SU-DHL-6 (cell line): ENCODE results near the gene GNPTG.

Source experiments
- H2AFZ ChIP-seq: fragments of 200-600 bp; sonication (generic); 2 replicates; pipeline ENCODE4 v1.6.1; 2014; ENCODE audit warnings: low read depth, mild to moderate bottlenecking, moderate library complexity, mixed read lengths, antibody characterized with exemption, low read length; ENCODE audit not compliant: severe bottlenecking
- H3F3A ChIP-seq: fragments of 200-600 bp; shearing (Covaris generic); 2 replicates; pipeline ENCODE4 v1.6.0; 2016; ENCODE audit warnings: antibody characterized with exemption, mild to moderate bottlenecking; ENCODE audit not compliant: insufficient read depth
- H3K27ac ChIP-seq: fragments of 200-600 bp; sonication (generic); 2 replicates; pipeline ENCODE4 v1.5.1; 2016; ENCODE audit warnings: low read depth, mild to moderate bottlenecking, low read length, moderate library complexity, mixed read lengths
- H3K27me3 ChIP-seq: fragments of 200-600 bp; sonication (generic), shearing (Covaris generic); 2 replicates; pipeline ENCODE4 v1.6.0; 2014; ENCODE audit warnings: mild to moderate bottlenecking, low read length
- H3K36me3 ChIP-seq: fragments of 200-600 bp; sonication (generic); 2 replicates; pipeline ENCODE4 v1.6.1; 2014; ENCODE audit warnings: mild to moderate bottlenecking, low read length, mixed read lengths
- H3K4me2 ChIP-seq: fragments of 300-600, 200-600 bp; shearing (Covaris generic), sonication (generic); 2 replicates; pipeline ENCODE4 v1.6.0; 2014; ENCODE audit warnings: low read length, low read depth, mild to moderate bottlenecking; ENCODE audit not compliant: poor library complexity, severe bottlenecking
- H3K4me3 ChIP-seq: fragments of 200-600 bp; sonication (generic); 2 replicates; pipeline ENCODE4 v1.5.1; 2014; ENCODE audit warnings: antibody characterized with exemption, low read length, mild to moderate bottlenecking, mixed read lengths; ENCODE audit not compliant: insufficient read depth, poor library complexity, severe bottlenecking
- H3K79me2 ChIP-seq: fragments of 200-600 bp; sonication (generic); 2 replicates; pipeline ENCODE4 v1.6.1; 2014; ENCODE audit warnings: mild to moderate bottlenecking, low read length, moderate library complexity; ENCODE audit not compliant: insufficient read depth
- H3K9ac ChIP-seq: fragments of 200-600 bp; sonication (generic); 2 replicates; pipeline ENCODE4 v1.7.0; 2014; ENCODE audit warnings: mild to moderate bottlenecking, low read length
- H3K9me2 ChIP-seq: fragments of 200-600 bp; sonication (generic); replicated peaks from 2 replicates; pipeline ENCODE4 v1.6.1; 2014; ENCODE audit warnings: low read length; ENCODE audit not compliant: insufficient read depth
- H3K9me3 ChIP-seq: fragments of 200-600 bp; sonication (generic); 2 replicates; pipeline ENCODE4 v1.6.1; 2014; ENCODE audit warnings: low read length, mixed read lengths; ENCODE audit not compliant: insufficient read depth
- H4K20me1 ChIP-seq: fragments of 200-600 bp; sonication (generic); 2 replicates; pipeline ENCODE4 v1.6.1; 2014; ENCODE audit warnings: low read depth, mild to moderate bottlenecking, antibody characterized with exemption, low read length, moderate library complexity, mixed read lengths
- EZH2phosphoT487 ChIP-seq: fragments of 200-600 bp; sonication (generic), shearing (Covaris generic); conservative IDR thresholded peaks from 2 replicates; pipeline ENCODE4 v1.6.1; 2018; ENCODE audit warnings: mild to moderate bottlenecking, antibody characterized with exemption, low read length, moderate library complexity, mixed read lengths
- TF ChIP-seq, protein P1 (sequence below): fragments of 200-600 bp; sonication (generic); IDR thresholded peaks from one replicate; pipeline ENCODE4 v1.5.1; 2017; ENCODE audit warnings: antibody characterized with exemption, mild to moderate bottlenecking, low read length, moderate library complexity; ENCODE audit not compliant: insufficient read depth, poor library complexity, severe bottlenecking

GNPTG gene

DNA sequence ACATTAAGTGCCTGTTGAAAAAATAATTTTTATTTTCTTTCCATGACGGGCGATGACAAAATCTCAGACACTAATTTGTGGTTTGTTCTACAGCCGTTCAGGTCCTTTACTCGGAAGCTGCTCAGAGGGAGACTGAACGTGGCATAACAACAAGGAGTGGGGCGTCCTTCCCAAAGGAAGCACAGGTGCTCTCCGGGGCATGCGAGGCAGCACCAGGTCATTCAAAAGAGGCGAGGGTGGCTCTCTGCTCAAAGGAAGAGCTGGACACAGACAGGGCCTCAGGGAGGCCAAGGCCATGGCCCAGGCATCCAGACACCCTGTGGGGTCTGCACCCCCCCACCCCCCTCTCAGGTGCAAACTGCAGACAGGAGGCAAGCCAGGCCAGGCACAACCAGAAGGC lies 46.6 kb downstream of the GNPTG start:
- TF ChIP-seq, protein P1, sequence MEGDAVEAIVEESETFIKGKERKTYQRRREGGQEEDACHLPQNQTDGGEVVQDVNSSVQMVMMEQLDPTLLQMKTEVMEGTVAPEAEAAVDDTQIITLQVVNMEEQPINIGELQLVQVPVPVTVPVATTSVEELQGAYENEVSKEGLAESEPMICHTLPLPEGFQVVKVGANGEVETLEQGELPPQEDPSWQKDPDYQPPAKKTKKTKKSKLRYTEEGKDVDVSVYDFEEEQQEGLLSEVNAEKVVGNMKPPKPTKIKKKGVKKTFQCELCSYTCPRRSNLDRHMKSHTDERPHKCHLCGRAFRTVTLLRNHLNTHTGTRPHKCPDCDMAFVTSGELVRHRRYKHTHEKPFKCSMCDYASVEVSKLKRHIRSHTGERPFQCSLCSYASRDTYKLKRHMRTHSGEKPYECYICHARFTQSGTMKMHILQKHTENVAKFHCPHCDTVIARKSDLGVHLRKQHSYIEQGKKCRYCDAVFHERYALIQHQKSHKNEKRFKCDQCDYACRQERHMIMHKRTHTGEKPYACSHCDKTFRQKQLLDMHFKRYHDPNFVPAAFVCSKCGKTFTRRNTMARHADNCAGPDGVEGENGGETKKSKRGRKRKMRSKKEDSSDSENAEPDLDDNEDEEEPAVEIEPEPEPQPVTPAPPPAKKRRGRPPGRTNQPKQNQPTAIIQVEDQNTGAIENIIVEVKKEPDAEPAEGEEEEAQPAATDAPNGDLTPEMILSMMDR, result no peak
- no peak for TF ChIP-seq EZH2phosphoT487
- Histone ChIP-seq H3K27me3 (no peaks in the 10 kb centered on the region), H3K79me2 (no peaks in the 10 kb centered on the region), H3K9me2 (no peaks in the 10 kb centered on the region), H3K4me2 (no peak overlapping the region), H3F3A (no peaks in the 10 kb centered on the region), H3K9ac (no peak overlapping the region), H3K27ac (no peak overlapping the region), H3K4me3 (no peak overlapping the region), H3K9me3 (no peaks in the 10 kb centered on the region), H4K20me1 (no peaks in the 10 kb centered on the region), H2AFZ (no peak overlapping the region), H3K36me3 (no peaks in the 10 kb centered on the region)

DNA sequence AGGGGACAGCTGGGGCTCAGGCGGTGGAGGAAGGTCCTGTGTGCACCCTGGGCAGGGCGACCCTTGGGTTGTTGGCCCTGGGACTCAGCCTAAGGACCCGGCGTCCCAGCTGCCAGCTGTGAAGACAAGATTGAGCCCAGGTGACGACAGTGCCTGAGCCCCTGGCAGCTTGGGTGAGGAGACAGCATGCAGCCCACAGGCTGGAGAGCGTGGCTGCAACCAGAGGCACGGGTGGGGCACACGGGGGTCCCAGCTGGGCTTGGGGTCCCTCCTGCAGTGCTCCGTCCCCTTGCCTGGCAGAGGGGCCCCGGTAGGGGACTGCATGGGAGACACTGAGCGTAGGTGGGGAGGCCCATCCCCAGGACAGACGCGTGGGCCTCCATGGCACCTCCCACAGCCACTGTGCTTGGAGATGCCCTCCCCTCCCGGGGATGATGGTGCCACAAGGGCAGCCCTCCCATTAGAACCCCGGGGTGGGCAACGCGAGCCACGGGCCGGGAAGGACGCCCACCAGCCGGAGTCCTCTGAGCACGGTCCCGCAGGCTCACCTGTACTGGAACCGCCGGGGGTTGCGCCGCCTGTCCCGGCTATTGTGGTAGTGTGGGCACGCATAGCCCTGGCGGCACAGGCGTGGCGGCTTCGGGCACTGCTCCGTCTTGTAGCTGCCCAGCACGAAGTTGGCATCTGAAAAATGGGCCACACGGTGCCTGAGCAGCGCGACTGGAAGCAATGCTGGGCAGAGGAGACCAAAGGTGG lies 47.3 kb downstream of the GNPTG start:
- no peaks in the 10 kb centered on the region for H3K27me3 ChIP-seq
- no peaks in the 10 kb centered on the region for H3F3A ChIP-seq
- H3K9me2 ChIP-seq, result no peaks in the 10 kb centered on the region
- no peak overlapping the region for H3K27ac ChIP-seq
- no peaks in the 10 kb centered on the region for H3K36me3 ChIP-seq
- H3K4me3 ChIP-seq, result no peak overlapping the region
- H4K20me1 ChIP-seq, result no peaks in the 10 kb centered on the region
- no peak overlapping the region for H3K4me2 ChIP-seq
- H2AFZ ChIP-seq, result no peak overlapping the region
- H3K9me3 ChIP-seq, result no peaks in the 10 kb centered on the region
- no peaks in the 10 kb centered on the region for H3K79me2 ChIP-seq
- TF ChIP-seq, protein P1, result no peak
- no peak for TF ChIP-seq EZH2phosphoT487
- H3K9ac ChIP-seq, result no peak overlapping the region

DNA sequence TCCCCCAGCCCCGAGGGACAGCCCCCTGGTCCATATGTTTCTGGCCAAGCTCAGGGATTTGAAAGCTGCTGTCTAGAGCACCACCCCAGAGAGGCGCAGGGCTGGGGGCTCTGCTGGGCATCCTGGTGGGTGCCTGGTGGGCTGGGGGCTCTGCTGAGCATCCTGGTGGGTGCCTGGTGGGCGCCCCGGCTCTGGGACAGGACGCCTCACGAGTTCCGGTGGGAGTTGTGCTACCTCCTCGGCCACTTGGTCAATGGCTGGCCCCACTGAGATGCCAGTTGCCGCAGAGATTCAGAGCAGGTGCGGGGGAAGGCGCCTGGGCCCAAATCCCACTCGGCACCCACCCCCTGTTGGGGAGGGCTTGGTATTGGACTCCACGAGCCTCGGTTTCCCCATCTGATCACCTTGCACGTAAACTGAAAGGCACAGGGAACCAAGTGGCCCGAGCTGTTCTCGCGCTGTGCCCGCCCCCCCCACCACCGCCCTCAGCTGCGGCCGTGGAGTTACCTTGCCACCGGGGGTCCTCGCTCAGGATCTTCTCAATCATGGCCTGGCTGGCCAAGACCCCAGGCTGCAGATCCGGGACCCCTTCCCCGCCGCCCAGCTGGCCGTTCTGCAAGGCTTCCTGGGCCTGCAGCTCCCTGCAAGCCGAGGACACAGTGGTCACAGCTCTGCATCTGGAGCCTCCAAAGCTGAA lies 49.5 kb downstream of the GNPTG start:
- Histone ChIP-seq H4K20me1 (no peaks in the 10 kb centered on the region), H3K27me3 (no peaks in the 10 kb centered on the region), H3F3A (no peaks in the 10 kb centered on the region), H3K9me3 (no peaks in the 10 kb centered on the region), H3K27ac (no peak overlapping the region), H3K4me3 (no peak overlapping the region), H3K79me2 (no peaks in the 10 kb centered on the region), H3K36me3 (no peaks in the 10 kb centered on the region), H2AFZ (no peak overlapping the region), H3K9me2 (no peaks in the 10 kb centered on the region), H3K4me2 (no peak overlapping the region), H3K9ac (no peak overlapping the region)
- no peak for TF ChIP-seq EZH2phosphoT487
- TF ChIP-seq, protein P1, result no peak
